GM12878 (cell line): ENCODE data around the gene MTFP1.
"Not testable (repeated sequence)": the region's sequence is repeated elsewhere in the genome, so short reads cannot be mapped to it uniquely, and the experiment has no call there.

ENCODE experiments used
- BACH1 ChIP-seq: fragments of 450-650 bp; IDR thresholded peaks from 2 replicates; pipeline ENCODE4 v1.6.1; 2017; ENCODE audit warnings: mild to moderate bottlenecking, borderline replicate concordance
- CTCF ChIP-seq, 3 experiments: IDR thresholded peaks in 2 of 3; conservative IDR thresholded peaks in 1 of 3; 2 replicates each; pipeline ENCODE4 v1.5.1; 2011; ENCODE audit warnings: low read depth in 3 of 3, low read length in 3 of 3, mild to moderate bottlenecking in 3 of 3, control low read depth in 2 of 3, moderate library complexity in 2 of 3, inconsistent platforms in 1 of 3, mixed read lengths in 1 of 3; ENCODE audit not compliant: control insufficient read depth in 2 of 3, insufficient read depth in 1 of 3; ENCODE audit errors: extremely low read depth in 1 of 3
- EZH2 ChIP-seq: IDR thresholded peaks from 2 replicates; pipeline ENCODE4 v1.6.1; 2012; ENCODE audit warnings: low read depth, mild to moderate bottlenecking, control low read depth, inconsistent platforms, low read length, borderline replicate concordance; ENCODE audit not compliant: control insufficient read depth
- HDAC6 ChIP-seq: fragments of 200-600 bp; sonication (generic); IDR thresholded peaks from one replicate; pipeline ENCODE4 v1.8.0; 2017; ENCODE audit warnings: antibody characterized with exemption; ENCODE audit not compliant: unreplicated experiment
- JUND ChIP-seq: IDR thresholded peaks from 2 replicates; pipeline ENCODE4 v1.6.1; 2012; ENCODE audit warnings: low read depth, mild to moderate bottlenecking, low read length, improper control_type of control experiment, moderate library complexity
- MYB ChIP-seq: fragments of 150-350 bp; IDR thresholded peaks from 2 replicates; pipeline ENCODE4 v1.6.1; 2014; ENCODE audit warnings: mild to moderate bottlenecking, low read depth, low read length, borderline replicate concordance
- MYC ChIP-seq: IDR thresholded peaks from 2 replicates; pipeline ENCODE4 v1.6.1; 2011; ENCODE audit warnings: mild to moderate bottlenecking, low read length, moderate library complexity, inconsistent platforms; ENCODE audit not compliant: insufficient read depth, insufficient replicate concordance, insufficient read length, severe bottlenecking
- NFIC ChIP-seq: IDR thresholded peaks from 2 replicates; pipeline ENCODE4 v1.6.1; 2012; ENCODE audit warnings: low read depth, mild to moderate bottlenecking, inconsistent platforms, low read length, moderate library complexity
- POLR2A ChIP-seq: IDR thresholded peaks from 2 replicates; pipeline ENCODE4 v1.6.1; 2011; ENCODE audit warnings: low read depth, mild to moderate bottlenecking, low read length
- POLR2AphosphoS5 ChIP-seq: IDR thresholded peaks from 2 replicates; pipeline ENCODE4 v1.6.1; 2011; ENCODE audit warnings: mild to moderate bottlenecking, low read length, inconsistent platforms
- REST ChIP-seq: IDR thresholded peaks from 2 replicates; pipeline ENCODE4 v1.6.1; 2012; ENCODE audit warnings: mild to moderate bottlenecking, low read depth, low read length
- RUNX3 ChIP-seq: IDR thresholded peaks from 2 replicates; pipeline ENCODE4 v1.6.1; 2012; ENCODE audit warnings: low read length, inconsistent platforms
- YY1 ChIP-seq: IDR thresholded peaks from 2 replicates; pipeline ENCODE4 v1.6.1; 2011; ENCODE audit warnings: low read depth, mild to moderate bottlenecking, low read length

GRCh38 chr22:30401024-30401423 lies 24.5 kb upstream of the MTFP1 start:
- not testable (repeated sequence) for TF ChIP-seq YY1; EZH2; JUND; CTCF (IDR thresholded peaks at IDR 0.05 in 2 of 3, conservative IDR thresholded peaks at IDR 0.05 in 1 of 3; ENCODE audit: control insufficient read depth in 2 of 3, extremely low read depth in 1 of 3, insufficient read depth in 1 of 3, low read depth in 3 of 3, low read length in 3 of 3); POLR2A; RUNX3; MYB; REST; BACH1; HDAC6; POLR2AphosphoS5; MYC; NFIC
